ENCODE measurements around the gene LRP1. TPM values are rescaled to one million over a fixed set of nuclear protein-coding genes. Genes with fewer than 3 reads are reported as not detected.

LRP1 gene
- total RNA-seq, 1 donor from 2014 or later, result 591 TPM

- Mint-ChIP-seq H3K27ac (ENCODE audit: unreplicated experiment) (no peak overlapping the region), H3K4me1 (ENCODE audit: unreplicated experiment) (no peaks in the 10 kb centered on the region), H3K4me3 (ENCODE audit: unreplicated experiment) (no peak overlapping the region), H3K27me3 (ENCODE audit: unreplicated experiment) (no peaks in the 10 kb centered on the region), H3K9me3 (ENCODE audit: unreplicated experiment) (no peaks in the 10 kb centered on the region), H3K36me3 (ENCODE audit: unreplicated experiment) (peaks cover 47% of the 10 kb centered on the region)
- TF ChIP-seq CTCF (IDR thresholded peaks at IDR 0.05), result no peak
- DNase-seq (ENCODE audit: extremely low spot score, unreplicated experiment), result no peak
Measured at GRCh38 chr12:57188090-57188425, 59.8 kb downstream of the LRP1 start.

GRCh38 chr12:57190037-57190436 is 61.8 kb downstream of the LRP1 start:
- Mint-ChIP-seq H3K27me3 (ENCODE audit: unreplicated experiment) (no peaks in the 10 kb centered on the region), H3K4me1 (ENCODE audit: unreplicated experiment) (no peaks in the 10 kb centered on the region), H3K36me3 (ENCODE audit: unreplicated experiment) (peaks cover 44% of the 10 kb centered on the region), H3K27ac (ENCODE audit: unreplicated experiment) (no peak overlapping the region), H3K9me3 (ENCODE audit: unreplicated experiment) (no peaks in the 10 kb centered on the region), H3K4me3 (ENCODE audit: unreplicated experiment) (no peak overlapping the region)
- no peak for DNase-seq (ENCODE audit: extremely low spot score, unreplicated experiment)
- TF ChIP-seq CTCF (IDR thresholded peaks at IDR 0.05), result no peak

- H3K9me3 Mint-ChIP-seq (ENCODE audit: unreplicated experiment), result no peaks in the 10 kb centered on the region
- no peak for DNase-seq (ENCODE audit: extremely low spot score, unreplicated experiment)
- H3K27me3 Mint-ChIP-seq (ENCODE audit: unreplicated experiment), result no peaks in the 10 kb centered on the region
- no peaks in the 10 kb centered on the region for H3K4me1 Mint-ChIP-seq (ENCODE audit: unreplicated experiment)
- peaks cover 41% of the 10 kb centered on the region for H3K36me3 Mint-ChIP-seq (ENCODE audit: unreplicated experiment)
- no peak overlapping the region for H3K27ac Mint-ChIP-seq (ENCODE audit: unreplicated experiment)
- H3K4me3 Mint-ChIP-seq (ENCODE audit: unreplicated experiment), result no peak overlapping the region
- no peak for TF ChIP-seq CTCF (IDR thresholded peaks at IDR 0.05)
Measured at GRCh38 chr12:57190821-57191220, 62.5 kb downstream of the LRP1 start.

- Mint-ChIP-seq H3K4me3 (ENCODE audit: unreplicated experiment) (no peak overlapping the region), H3K4me1 (ENCODE audit: unreplicated experiment) (no peaks in the 10 kb centered on the region), H3K9me3 (ENCODE audit: unreplicated experiment) (no peaks in the 10 kb centered on the region), H3K36me3 (ENCODE audit: unreplicated experiment) (peaks cover 43% of the 10 kb centered on the region), H3K27ac (ENCODE audit: unreplicated experiment) (no peak overlapping the region), H3K27me3 (ENCODE audit: unreplicated experiment) (no peaks in the 10 kb centered on the region)
- DNase-seq (ENCODE audit: extremely low spot score, unreplicated experiment), result no peak
- TF ChIP-seq CTCF (IDR thresholded peaks at IDR 0.05), result no peak
Measured at GRCh38 chr12:57191410-57191809, 63.1 kb downstream of the LRP1 start.

- Mint-ChIP-seq H3K27ac (ENCODE audit: unreplicated experiment) (no peak overlapping the region), H3K4me1 (ENCODE audit: unreplicated experiment) (no peaks in the 10 kb centered on the region), H3K36me3 (ENCODE audit: unreplicated experiment) (peaks cover 48% of the 10 kb centered on the region), H3K27me3 (ENCODE audit: unreplicated experiment) (no peaks in the 10 kb centered on the region), H3K9me3 (ENCODE audit: unreplicated experiment) (no peaks in the 10 kb centered on the region), H3K4me3 (ENCODE audit: unreplicated experiment) (no peak overlapping the region)
- no peak for DNase-seq (ENCODE audit: extremely low spot score, unreplicated experiment)
- TF ChIP-seq CTCF (IDR thresholded peaks at IDR 0.05), result no peak
Measured at GRCh38 chr12:57192920-57193319, 64.6 kb downstream of the LRP1 start.

All from osteocyte (in vitro differentiated cells).